ENCODE data around the gene RGS17.
"Not testable (repeated sequence)": the region's sequence is repeated elsewhere in the genome, so short reads cannot be mapped to it uniquely, and the experiment has no call there.

Gene RGS17

DNA sequence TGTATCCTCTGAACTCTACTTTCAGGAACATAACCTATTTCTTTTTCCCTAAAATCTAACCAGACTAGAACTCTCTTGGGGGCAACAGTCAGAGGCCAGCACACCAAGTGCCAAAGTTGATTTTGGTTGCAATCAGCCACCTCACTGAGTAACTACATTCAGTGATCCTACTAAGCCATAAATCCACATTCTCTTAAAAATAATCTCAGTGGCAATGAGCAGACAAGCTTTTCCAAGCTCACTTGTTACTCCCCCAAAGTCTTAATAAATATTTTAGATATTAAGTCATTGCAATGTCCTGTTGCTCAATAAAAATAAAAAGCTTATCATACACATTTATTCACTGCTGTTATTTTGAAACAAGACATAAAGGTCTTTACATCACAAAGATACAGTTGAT is 9.8 kb downstream of the RGS17 start:
- Histone ChIP-seq H3K27ac (ENCODE audit: low read length) (no peak overlapping the region), H3K9ac (ENCODE audit: low read length) (no peak overlapping the region), H3K36me3 (ENCODE audit: control insufficient read depth, low read depth, low read length) (no peaks in the 10 kb centered on the region), H3K4me3 (ENCODE audit: low read length) (no peak overlapping the region), H3K4me1 (ENCODE audit: control insufficient read depth, low read depth, low read length) (no peaks in the 10 kb centered on the region), H3K27me3 (ENCODE audit: control insufficient read depth, insufficient read depth, low read length) (no peaks in the 10 kb centered on the region), H3K9me3 (ENCODE audit: control insufficient read depth, low read depth, low read length) (no peaks in the 10 kb centered on the region)

DNA sequence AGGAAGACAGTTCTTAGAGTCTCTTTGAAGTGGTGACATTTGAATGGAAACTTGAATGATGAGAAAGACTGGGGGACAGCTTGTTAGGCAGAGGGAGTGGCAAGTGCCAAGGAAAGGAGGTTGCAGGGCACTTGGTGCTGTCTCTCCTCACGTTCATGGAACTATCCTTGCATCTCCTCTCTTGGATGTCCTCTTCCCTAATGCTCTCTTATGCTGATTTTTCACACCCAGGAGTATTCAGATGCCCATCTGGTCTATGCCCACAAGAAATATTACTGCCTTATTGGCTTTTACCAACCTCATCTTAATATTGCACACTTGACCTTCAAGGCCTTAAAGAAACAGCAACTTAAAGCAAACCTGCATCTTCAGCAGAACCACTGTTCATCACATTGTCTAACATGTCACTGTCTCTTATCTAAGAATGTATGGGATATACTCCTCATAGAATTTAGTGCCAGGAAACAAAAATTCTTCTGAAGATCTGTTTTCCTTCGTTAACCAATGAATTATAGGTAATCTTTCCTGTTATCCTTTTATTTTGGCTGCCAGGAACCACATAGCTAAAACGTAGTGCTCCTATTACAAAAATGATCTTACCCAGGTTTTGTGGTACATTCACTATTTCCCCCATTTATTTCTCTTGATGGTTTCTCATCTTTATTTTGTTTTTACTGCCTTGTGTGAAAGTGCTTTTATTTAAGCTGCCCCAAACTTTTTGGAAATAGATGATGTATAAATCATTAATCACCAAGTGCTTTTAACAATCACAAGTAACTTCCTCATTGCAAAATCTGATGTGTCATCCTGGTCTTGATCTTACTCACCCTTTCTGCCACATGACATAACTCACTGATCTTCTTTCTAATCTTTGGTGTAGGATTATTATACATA is 12.8 kb downstream of the RGS17 start:
- no peak overlapping the region for H3K4me3 ChIP-seq (ENCODE audit: low read length)
- H3K9ac ChIP-seq (ENCODE audit: low read length) = no peak overlapping the region
- H3K9me3 ChIP-seq (ENCODE audit: control insufficient read depth, low read depth, low read length) = no peaks in the 10 kb centered on the region
- H3K36me3 ChIP-seq (ENCODE audit: control insufficient read depth, low read depth, low read length) = no peaks in the 10 kb centered on the region
- H3K27ac ChIP-seq (ENCODE audit: low read length) = no peak overlapping the region
- no peaks in the 10 kb centered on the region for H3K4me1 ChIP-seq (ENCODE audit: control insufficient read depth, low read depth, low read length)
- no peaks in the 10 kb centered on the region for H3K27me3 ChIP-seq (ENCODE audit: control insufficient read depth, insufficient read depth, low read length)

DNA sequence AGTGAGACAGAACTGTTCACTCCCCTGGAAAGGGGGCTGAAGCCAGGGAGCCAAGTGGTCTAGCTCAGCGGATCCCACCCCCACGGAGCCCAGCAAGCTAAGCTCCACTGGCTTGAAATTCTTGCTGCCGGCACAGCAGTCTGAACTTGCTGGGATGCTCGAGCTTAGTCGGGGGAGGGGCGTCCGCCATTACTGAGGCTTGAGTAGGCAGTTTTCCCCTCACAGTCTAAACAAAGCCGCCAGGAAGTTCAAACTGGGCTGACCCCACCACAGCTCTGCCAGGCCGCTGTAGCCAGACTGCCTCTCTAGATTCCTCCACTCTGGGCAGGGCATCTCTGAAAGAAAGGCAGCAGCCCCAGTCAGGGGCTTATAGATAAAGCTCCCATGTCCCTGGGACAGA is 20.0 kb downstream of the RGS17 start:
- Histone ChIP-seq H3K4me1 (ENCODE audit: control insufficient read depth, low read depth, low read length) (peaks cover 19% of the 10 kb centered on the region), H3K27ac (ENCODE audit: low read length) (peak overlapping the region; percentile 24)
- H3K27me3 ChIP-seq (ENCODE audit: control insufficient read depth, insufficient read depth, low read length); H3K4me3 ChIP-seq (ENCODE audit: low read length); H3K9me3 ChIP-seq (ENCODE audit: control insufficient read depth, low read depth, low read length); H3K9ac ChIP-seq (ENCODE audit: low read length); H3K36me3 ChIP-seq (ENCODE audit: control insufficient read depth, low read depth, low read length): not testable (repeated sequence)

DNA sequence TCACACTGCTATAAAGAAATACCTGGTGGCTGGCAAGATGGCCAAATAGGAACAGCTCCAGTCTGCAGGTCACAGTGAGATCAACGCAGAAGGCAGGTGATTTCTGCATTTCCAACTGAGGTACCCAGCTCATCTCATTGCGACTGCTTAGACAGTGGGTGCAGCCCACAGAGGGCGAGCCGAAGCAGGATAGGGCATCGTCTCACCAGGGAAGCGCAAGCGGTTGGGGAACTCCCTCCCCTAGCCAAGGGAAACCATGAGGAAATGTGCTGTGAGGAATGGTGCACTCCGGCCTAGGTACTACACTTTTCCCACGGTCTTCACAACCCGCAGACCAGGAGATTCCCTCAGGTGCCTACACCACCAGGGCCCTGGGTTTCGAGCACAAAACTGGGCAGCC is 20.5 kb downstream of the RGS17 start:
- peaks cover 19% of the 10 kb centered on the region for H3K4me1 ChIP-seq (ENCODE audit: control insufficient read depth, low read depth, low read length)
- not testable (repeated sequence) for H3K4me3 ChIP-seq (ENCODE audit: low read length); H3K27me3 ChIP-seq (ENCODE audit: control insufficient read depth, insufficient read depth, low read length); H3K36me3 ChIP-seq (ENCODE audit: control insufficient read depth, low read depth, low read length); H3K27ac ChIP-seq (ENCODE audit: low read length); H3K9ac ChIP-seq (ENCODE audit: low read length); H3K9me3 ChIP-seq (ENCODE audit: control insufficient read depth, low read depth, low read length)

DNA sequence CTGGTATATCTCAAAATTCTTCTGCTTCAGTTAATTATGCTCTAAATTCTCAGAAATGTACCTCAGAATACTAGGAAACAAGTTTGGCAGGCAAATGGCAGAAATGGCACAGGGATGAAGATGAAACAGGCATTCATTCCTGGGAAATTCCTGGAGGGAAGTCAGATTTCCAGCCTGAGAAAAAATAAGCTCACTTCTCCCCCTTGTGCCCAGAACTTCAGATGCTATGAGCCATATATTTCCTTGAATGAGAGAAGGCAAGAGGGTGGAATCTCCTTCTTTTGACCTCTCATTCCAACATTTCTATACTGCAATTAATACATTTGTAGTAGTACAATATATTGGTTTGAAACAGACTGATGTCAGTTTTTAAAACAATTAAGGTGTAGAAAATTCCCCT is 22.8 kb downstream of the RGS17 start:
- Histone ChIP-seq H3K4me3 (ENCODE audit: low read length) (no peak overlapping the region), H3K27ac (ENCODE audit: low read length) (no peak overlapping the region), H3K9ac (ENCODE audit: low read length) (no peak overlapping the region), H3K4me1 (ENCODE audit: control insufficient read depth, low read depth, low read length) (peaks cover 19% of the 10 kb centered on the region), H3K9me3 (ENCODE audit: control insufficient read depth, low read depth, low read length) (no peaks in the 10 kb centered on the region), H3K36me3 (ENCODE audit: control insufficient read depth, low read depth, low read length) (no peaks in the 10 kb centered on the region), H3K27me3 (ENCODE audit: control insufficient read depth, insufficient read depth, low read length) (no peaks in the 10 kb centered on the region)

DNA sequence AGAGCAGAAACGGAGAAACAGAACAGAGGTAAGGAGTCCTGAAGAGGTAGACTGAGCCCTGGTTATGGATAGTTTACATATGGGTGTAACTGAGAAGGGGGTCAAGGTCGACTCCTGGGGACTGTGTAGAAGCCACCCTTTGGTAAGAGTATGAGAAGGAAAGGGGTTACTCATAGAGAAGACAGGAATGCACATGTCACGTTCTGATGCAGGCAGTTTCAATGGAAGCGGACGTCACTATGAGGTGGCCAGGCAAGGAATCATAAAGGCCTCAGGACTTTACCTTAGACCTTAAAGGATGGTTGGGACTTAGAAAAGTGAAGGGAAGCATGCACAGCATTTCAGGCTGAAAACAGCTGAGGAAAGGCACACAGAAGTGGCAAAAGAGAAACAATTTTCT is 25.1 kb downstream of the RGS17 start:
- no peaks in the 10 kb centered on the region for H3K9me3 ChIP-seq (ENCODE audit: control insufficient read depth, low read depth, low read length)
- no peak overlapping the region for H3K4me3 ChIP-seq (ENCODE audit: low read length)
- no peak overlapping the region for H3K9ac ChIP-seq (ENCODE audit: low read length)

DNA sequence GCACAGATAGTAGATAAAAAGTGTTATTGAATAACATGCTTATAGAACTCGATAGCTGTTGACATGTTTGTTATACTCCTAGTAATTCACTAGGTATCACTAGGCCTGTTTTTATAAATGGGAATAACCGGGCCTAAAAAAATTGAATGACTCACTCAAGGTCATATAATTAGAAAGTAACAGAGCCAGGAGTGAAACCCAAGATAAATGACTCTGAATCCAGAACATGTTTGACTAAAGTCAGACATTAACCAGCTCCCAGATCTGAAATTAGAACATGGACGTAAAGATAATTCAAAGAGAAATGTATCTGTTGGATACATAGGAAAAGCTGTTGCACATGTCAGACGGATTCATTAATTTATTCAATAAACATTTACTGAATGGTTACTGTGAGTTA is 26.9 kb downstream of the RGS17 start:
- no peak overlapping the region for H3K9ac ChIP-seq (ENCODE audit: low read length)
- H3K36me3 ChIP-seq (ENCODE audit: control insufficient read depth, low read depth, low read length) = no peaks in the 10 kb centered on the region
- H3K27me3 ChIP-seq (ENCODE audit: control insufficient read depth, insufficient read depth, low read length) = no peaks in the 10 kb centered on the region
- no peaks in the 10 kb centered on the region for H3K9me3 ChIP-seq (ENCODE audit: control insufficient read depth, low read depth, low read length)
- H3K4me1 ChIP-seq (ENCODE audit: control insufficient read depth, low read depth, low read length) = peaks cover 5% of the 10 kb centered on the region
- H3K4me3 ChIP-seq (ENCODE audit: low read length) = no peak overlapping the region
- no peak overlapping the region for H3K27ac ChIP-seq (ENCODE audit: low read length)

More for the DNA sequence above, 25.1 kb downstream of the RGS17 start:
- no peak overlapping the region for H3K27ac ChIP-seq (ENCODE audit: low read length)
- H3K4me1 ChIP-seq (ENCODE audit: control insufficient read depth, low read depth, low read length) = peaks cover 19% of the 10 kb centered on the region
- H3K27me3 ChIP-seq (ENCODE audit: control insufficient read depth, insufficient read depth, low read length) = no peaks in the 10 kb centered on the region
- no peaks in the 10 kb centered on the region for H3K36me3 ChIP-seq (ENCODE audit: control insufficient read depth, low read depth, low read length)

DNA sequence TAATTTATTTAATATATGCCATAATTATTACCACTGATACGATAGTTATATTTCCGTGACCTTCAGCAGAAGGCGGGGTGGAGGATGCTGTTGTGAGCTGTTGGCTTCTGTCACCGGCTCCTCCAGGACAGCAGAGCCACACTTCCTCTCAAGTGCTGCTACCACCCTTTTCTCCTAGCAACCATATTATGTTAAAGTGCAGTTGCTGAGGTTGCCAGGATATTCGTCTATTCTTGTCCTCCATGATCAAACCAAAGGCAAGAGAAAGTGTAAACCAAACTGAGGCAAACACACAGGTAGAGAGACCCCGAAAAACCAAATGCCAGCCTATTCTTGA is 27.8 kb downstream of the RGS17 start:
- Histone ChIP-seq H3K27ac (ENCODE audit: low read length) (no peak overlapping the region), H3K27me3 (ENCODE audit: control insufficient read depth, insufficient read depth, low read length) (no peaks in the 10 kb centered on the region), H3K9me3 (ENCODE audit: control insufficient read depth, low read depth, low read length) (no peaks in the 10 kb centered on the region), H3K9ac (ENCODE audit: low read length) (no peak overlapping the region), H3K36me3 (ENCODE audit: control insufficient read depth, low read depth, low read length) (no peaks in the 10 kb centered on the region), H3K4me1 (ENCODE audit: control insufficient read depth, low read depth, low read length) (no peaks in the 10 kb centered on the region), H3K4me3 (ENCODE audit: low read length) (no peak overlapping the region)

DNA sequence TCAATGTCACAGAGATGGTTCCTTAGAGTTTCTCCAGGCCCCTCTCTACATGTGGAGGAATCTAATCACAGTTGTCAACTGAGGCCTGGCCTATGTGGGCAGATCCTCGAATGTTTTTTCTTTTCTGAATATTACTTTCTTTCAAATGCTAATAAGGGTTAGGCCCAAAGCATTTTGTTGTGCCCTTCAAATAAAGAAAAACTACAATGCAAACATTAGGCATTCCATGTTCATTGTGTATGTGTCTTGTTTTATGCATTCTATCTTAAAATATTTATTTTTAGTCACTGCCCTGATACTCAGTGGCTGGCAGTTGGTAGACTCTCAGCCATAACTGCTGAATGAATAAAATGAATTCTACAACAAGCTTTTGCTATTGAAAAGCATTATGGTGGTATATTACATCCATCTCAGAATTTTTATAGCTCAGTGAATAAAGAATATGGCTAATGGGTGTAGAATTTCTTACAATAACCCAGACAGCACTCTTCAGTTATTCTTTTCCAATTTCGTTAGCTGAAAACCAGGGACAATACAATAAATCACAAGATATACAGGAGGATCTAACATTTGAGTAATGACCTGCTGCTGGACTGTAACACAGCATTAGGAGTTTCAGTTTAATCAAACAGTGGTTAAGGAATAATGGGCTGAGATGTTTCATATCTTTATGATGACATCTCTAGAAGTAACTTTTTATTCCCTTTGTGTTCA is 28.3 kb downstream of the RGS17 start:
- Histone ChIP-seq H3K4me3 (ENCODE audit: low read length) (no peak overlapping the region), H3K36me3 (ENCODE audit: control insufficient read depth, low read depth, low read length) (no peaks in the 10 kb centered on the region), H3K27me3 (ENCODE audit: control insufficient read depth, insufficient read depth, low read length) (no peaks in the 10 kb centered on the region), H3K9me3 (ENCODE audit: control insufficient read depth, low read depth, low read length) (no peaks in the 10 kb centered on the region), H3K9ac (ENCODE audit: low read length) (no peak overlapping the region), H3K4me1 (ENCODE audit: control insufficient read depth, low read depth, low read length) (no peaks in the 10 kb centered on the region), H3K27ac (ENCODE audit: low read length) (no peak overlapping the region)

DNA sequence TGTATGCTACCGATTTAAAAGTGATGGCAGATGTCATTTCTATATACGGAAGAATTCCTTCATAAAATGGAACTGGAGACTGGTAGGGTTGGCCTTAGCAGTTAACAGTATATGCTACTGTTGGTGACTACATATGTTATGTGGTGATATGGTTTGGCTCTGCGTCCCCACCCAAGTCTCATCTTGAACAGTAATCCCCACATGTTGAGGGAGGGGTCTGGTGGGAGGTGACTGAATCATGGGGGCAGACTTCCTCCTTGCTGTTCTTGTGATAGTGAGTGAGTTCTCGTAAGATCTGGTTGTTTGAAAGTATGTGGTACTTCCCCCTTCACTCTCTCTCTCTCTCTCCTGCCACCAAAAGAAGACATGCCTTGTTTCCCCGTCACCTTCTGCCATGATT is 29.6 kb downstream of the RGS17 start:
- no peaks in the 10 kb centered on the region for H3K27me3 ChIP-seq (ENCODE audit: control insufficient read depth, insufficient read depth, low read length)
- H3K27ac ChIP-seq (ENCODE audit: low read length) = no peak overlapping the region
- no peak overlapping the region for H3K9ac ChIP-seq (ENCODE audit: low read length)
- H3K9me3 ChIP-seq (ENCODE audit: control insufficient read depth, low read depth, low read length) = no peaks in the 10 kb centered on the region
- H3K4me3 ChIP-seq (ENCODE audit: low read length) = no peak overlapping the region
- no peaks in the 10 kb centered on the region for H3K4me1 ChIP-seq (ENCODE audit: control insufficient read depth, low read depth, low read length)
- no peaks in the 10 kb centered on the region for H3K36me3 ChIP-seq (ENCODE audit: control insufficient read depth, low read depth, low read length)

DNA sequence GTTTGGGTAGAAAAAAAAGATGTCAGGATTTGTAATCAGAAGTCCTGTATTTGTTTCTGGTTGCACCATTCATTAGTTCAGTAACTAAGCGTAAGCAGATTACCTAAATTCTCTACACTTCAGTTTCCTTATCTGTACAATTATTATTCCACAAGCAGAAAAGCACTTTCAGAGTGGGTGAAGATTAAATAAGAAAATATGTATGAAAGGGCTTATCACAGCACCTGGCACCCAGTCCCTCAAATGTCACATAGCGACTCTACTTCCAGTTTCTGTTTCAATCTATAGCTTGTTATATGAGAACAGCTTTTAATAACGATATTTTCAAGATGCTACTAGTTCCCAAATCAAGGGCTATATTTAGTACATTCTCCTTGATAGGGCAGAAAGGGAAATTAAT is 31.4 kb downstream of the RGS17 start:
- H3K36me3 ChIP-seq (ENCODE audit: control insufficient read depth, low read depth, low read length) = no peaks in the 10 kb centered on the region
- H3K27ac ChIP-seq (ENCODE audit: low read length) = no peak overlapping the region
- no peak overlapping the region for H3K9ac ChIP-seq (ENCODE audit: low read length)
- no peak overlapping the region for H3K4me3 ChIP-seq (ENCODE audit: low read length)
- no peaks in the 10 kb centered on the region for H3K4me1 ChIP-seq (ENCODE audit: control insufficient read depth, low read depth, low read length)
- no peaks in the 10 kb centered on the region for H3K9me3 ChIP-seq (ENCODE audit: control insufficient read depth, low read depth, low read length)
- no peaks in the 10 kb centered on the region for H3K27me3 ChIP-seq (ENCODE audit: control insufficient read depth, insufficient read depth, low read length)

DNA sequence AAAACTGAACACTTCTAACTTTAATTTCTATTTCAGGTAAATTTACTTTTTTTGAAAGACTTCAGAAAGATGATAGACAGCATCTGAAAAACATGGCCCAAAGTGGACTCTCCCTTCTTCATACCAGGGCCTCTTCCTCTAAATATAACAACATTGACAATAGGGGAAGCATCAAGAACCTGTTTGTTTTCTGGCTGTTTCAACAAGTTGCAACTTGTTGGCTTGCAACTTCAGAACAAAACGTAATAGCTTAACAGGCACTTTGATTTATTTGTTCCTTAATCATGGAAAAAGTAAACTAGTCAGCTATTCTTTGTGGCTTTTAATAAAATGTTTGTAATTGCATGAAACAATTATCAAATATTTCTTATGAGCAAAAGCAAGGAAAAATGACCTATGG is 34.3 kb downstream of the RGS17 start:
- no peak overlapping the region for H3K27ac ChIP-seq (ENCODE audit: low read length)

More for the DNA sequence above, 34.3 kb downstream of the RGS17 start:
- Histone ChIP-seq H3K9ac (ENCODE audit: low read length) (no peak overlapping the region), H3K36me3 (ENCODE audit: control insufficient read depth, low read depth, low read length) (no peaks in the 10 kb centered on the region), H3K4me1 (ENCODE audit: control insufficient read depth, low read depth, low read length) (no peaks in the 10 kb centered on the region), H3K27me3 (ENCODE audit: control insufficient read depth, insufficient read depth, low read length) (no peaks in the 10 kb centered on the region), H3K9me3 (ENCODE audit: control insufficient read depth, low read depth, low read length) (no peaks in the 10 kb centered on the region), H3K4me3 (ENCODE audit: low read length) (no peak overlapping the region)
